K562 (cell line): Measurements from ENCODE around the gene CUL5. TPM values are rescaled to one million over a fixed set of nuclear protein-coding genes. Genes with fewer than 3 reads are reported as not detected.

ENCODE experiments used
- FOXJ2 ChIP-seq: fragments of 200-800 bp; sonication (Bioruptor generic); IDR thresholded peaks from 2 replicates; pipeline ENCODE4 v1.6.1; 2016; ENCODE audit warnings: missing genetic modification characterization, missing compliant biosample characterization
- MAFG ChIP-seq: fragments of 450-650 bp; conservative IDR thresholded peaks from 2 replicates; pipeline ENCODE4 v1.6.1; 2016; ENCODE audit warnings: missing genetic modification characterization, missing compliant biosample characterization
- PML ChIP-seq: IDR thresholded peaks from 2 replicates; pipeline ENCODE4 v1.6.1; 2012; ENCODE audit warnings: low read length, inconsistent platforms
- RCOR1 ChIP-seq, 2 experiments: IDR thresholded peaks; 2 replicates each; pipeline ENCODE4 v1.6.1; 2012; ENCODE audit warnings: low read depth in 2 of 2, low read length in 2 of 2, borderline replicate concordance in 1 of 2, improper control_type of control experiment in 1 of 2
- SMARCC2 ChIP-seq: fragments of 450-650 bp; IDR thresholded peaks from 2 replicates; pipeline ENCODE4 v1.6.1; 2017; ENCODE audit warnings: antibody characterized with exemption, moderate library complexity, mild to moderate bottlenecking, low read depth
- ZNF282 ChIP-seq: sonication (generic); formaldehyde crosslinking; IDR thresholded peaks from 2 replicates; pipeline ENCODE4 v1.8.1; 2023; ENCODE audit warnings: missing genetic modification reagents
- polyA plus RNA-seq, 8 experiments: library from polyadenylated mRNA; depleted of rRNA in 4 of 8; stranded (reverse) in 5 of 8; unstranded in 3 of 8; fragments of >200 nt; fragmentation: Nextera tagmentation in 2 of 8; fragmentation: Illumina TruSeq in 1 of 8; extraction: Ambion mirVana in 2 of 8; extraction: Trizol in 1 of 8; gene quantifications; 2 replicates each; pipeline versions ENCODE4 v1.2.1 to v1.2.3, GENCODE V29; 2011 to 2014; ENCODE audit warnings: inconsistent platforms in 1 of 8, missing spikeins in 1 of 8
- total RNA-seq, 7 experiments: library from RNA; depleted of rRNA in 6 of 7; stranded (reverse); fragments of >200 nt in 6 of 7; fragmentation: Illumina TruSeq in 2 of 7; extraction: Trizol in 2 of 7; gene quantifications; 2 replicates each; pipeline versions ENCODE4 v1.2.1 to v1.2.3, GENCODE V29; 2011 to 2021; ENCODE audit warnings: low replicate concordance in 1 of 7
- TF ChIP-seq, protein P1 (sequence below): fragments of 450-650 bp; IDR thresholded peaks from 2 replicates; pipeline ENCODE4 v1.6.1; 2014; ENCODE audit warnings: low read depth, mild to moderate bottlenecking, moderate library complexity, borderline replicate concordance
- TF ChIP-seq, protein P2 (sequence below): fragments of 450-650 bp; IDR thresholded peaks from 2 replicates; pipeline ENCODE4 v1.6.1; 2017; ENCODE audit warnings: antibody characterized with exemption, mild to moderate bottlenecking
- TF ChIP-seq, protein P3 (sequence below), 2 experiments: fragments of 450-650 bp; conservative IDR thresholded peaks; 2 replicates each; pipeline ENCODE4 v1.6.1; 2017; ENCODE audit warnings: mild to moderate bottlenecking in 2 of 2, moderate library complexity in 2 of 2

CUL5 gene
- total and polyA plus RNA-seq, 9 of the 15 experiments (the other 6 are each of a cell fraction or from before 2014, with no cell fraction given), result 14.3 to 45.9 (median 23.0) TPM

DNA sequence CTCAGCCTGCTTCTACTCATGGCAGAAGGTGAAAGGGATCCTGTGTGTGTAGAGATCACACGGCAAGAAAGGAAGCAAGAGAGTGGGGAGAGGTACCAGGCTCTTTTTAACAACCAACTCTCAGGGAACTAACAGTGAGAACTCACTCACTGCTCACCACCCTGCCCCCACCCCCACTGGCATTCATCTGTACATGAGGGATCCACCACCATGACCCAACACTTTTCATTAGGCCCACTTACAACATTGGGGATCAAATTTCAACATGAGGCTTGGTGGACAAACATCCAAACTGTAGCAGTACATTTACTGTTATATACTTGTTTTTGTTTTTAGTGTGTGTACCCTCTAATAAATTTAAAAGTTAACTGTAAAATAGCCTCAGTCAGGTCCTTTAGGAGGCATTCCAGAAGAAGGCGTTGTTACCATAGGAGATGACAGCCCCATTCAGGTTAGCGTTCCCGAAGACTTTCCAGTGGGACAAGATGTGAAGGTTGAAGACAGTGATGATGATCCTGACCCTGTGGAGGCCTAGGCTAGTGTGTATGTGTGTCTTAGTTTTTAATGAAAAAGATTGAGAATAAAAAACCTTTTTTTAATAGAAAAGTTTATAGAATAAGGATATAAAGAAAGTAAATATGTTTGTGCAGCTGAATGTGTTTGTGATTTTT, 11.3 kb downstream of the CUL5 start (continued):
- TF ChIP-seq, protein P1, sequence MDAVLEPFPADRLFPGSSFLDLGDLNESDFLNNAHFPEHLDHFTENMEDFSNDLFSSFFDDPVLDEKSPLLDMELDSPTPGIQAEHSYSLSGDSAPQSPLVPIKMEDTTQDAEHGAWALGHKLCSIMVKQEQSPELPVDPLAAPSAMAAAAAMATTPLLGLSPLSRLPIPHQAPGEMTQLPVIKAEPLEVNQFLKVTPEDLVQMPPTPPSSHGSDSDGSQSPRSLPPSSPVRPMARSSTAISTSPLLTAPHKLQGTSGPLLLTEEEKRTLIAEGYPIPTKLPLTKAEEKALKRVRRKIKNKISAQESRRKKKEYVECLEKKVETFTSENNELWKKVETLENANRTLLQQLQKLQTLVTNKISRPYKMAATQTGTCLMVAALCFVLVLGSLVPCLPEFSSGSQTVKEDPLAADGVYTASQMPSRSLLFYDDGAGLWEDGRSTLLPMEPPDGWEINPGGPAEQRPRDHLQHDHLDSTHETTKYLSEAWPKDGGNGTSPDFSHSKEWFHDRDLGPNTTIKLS, result 0 out of 2 replicates have a peak, but pooled peaks have one; percentile 22
- TF ChIP-seq ZNF282 (CRISPR knock-in tag) (no peak), SMARCC2 (0 out of 2 replicates have a peak, but pooled peaks have one; percentile 17), RCOR1 (IDR thresholded peaks at IDR 0.05; ENCODE audit: borderline replicate concordance in 1 of 2, low read depth in 2 of 2, low read length in 2 of 2) (peak in 1 of 2 experiments; percentile 9; a peak in 1 of 4 replicates), MAFG (peak; percentile 61), PML (no peak), FOXJ2 (no peak)
- TF ChIP-seq, protein P2, sequence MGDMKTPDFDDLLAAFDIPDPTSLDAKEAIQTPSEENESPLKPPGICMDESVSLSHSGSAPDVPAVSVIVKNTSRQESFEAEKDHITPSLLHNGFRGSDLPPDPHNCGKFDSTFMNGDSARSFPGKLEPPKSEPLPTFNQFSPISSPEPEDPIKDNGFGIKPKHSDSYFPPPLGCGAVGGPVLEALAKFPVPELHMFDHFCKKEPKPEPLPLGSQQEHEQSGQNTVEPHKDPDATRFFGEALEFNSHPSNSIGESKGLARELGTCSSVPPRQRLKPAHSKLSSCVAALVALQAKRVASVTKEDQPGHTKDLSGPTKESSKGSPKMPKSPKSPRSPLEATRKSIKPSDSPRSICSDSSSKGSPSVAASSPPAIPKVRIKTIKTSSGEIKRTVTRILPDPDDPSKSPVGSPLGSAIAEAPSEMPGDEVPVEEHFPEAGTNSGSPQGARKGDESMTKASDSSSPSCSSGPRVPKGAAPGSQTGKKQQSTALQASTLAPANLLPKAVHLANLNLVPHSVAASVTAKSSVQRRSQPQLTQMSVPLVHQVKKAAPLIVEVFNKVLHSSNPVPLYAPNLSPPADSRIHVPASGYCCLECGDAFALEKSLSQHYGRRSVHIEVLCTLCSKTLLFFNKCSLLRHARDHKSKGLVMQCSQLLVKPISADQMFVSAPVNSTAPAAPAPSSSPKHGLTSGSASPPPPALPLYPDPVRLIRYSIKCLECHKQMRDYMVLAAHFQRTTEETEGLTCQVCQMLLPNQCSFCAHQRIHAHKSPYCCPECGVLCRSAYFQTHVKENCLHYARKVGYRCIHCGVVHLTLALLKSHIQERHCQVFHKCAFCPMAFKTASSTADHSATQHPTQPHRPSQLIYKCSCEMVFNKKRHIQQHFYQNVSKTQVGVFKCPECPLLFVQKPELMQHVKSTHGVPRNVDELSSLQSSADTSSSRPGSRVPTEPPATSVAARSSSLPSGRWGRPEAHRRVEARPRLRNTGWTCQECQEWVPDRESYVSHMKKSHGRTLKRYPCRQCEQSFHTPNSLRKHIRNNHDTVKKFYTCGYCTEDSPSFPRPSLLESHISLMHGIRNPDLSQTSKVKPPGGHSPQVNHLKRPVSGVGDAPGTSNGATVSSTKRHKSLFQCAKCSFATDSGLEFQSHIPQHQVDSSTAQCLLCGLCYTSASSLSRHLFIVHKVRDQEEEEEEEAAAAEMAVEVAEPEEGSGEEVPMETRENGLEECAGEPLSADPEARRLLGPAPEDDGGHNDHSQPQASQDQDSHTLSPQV, result peak; percentile 70
- TF ChIP-seq, protein P3, sequence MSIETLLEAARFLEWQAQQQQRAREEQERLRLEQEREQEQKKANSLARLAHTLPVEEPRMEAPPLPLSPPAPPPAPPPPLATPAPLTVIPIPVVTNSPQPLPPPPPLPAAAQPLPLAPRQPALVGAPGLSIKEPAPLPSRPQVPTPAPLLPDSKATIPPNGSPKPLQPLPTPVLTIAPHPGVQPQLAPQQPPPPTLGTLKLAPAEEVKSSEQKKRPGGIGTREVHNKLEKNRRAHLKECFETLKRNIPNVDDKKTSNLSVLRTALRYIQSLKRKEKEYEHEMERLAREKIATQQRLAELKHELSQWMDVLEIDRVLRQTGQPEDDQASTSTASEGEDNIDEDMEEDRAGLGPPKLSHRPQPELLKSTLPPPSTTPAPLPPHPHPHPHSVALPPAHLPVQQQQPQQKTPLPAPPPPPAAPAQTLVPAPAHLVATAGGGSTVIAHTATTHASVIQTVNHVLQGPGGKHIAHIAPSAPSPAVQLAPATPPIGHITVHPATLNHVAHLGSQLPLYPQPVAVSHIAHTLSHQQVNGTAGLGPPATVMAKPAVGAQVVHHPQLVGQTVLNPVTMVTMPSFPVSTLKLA (conservative IDR thresholded peaks at IDR 0.05), result peak in 1 of 2 experiments; percentile 59; a peak in 2 of 4 replicates
